H9 (cell line): ENCODE measurements around the gene PITX3. TPM values are rescaled to one million over a fixed set of nuclear protein-coding genes. Genes with fewer than 3 reads are reported as not detected.

Source experiments
- DNase-seq: peaks from one replicate; pipeline ENCODE4 v3.0.0-alpha.2; 2017
- H2AFZ ChIP-seq: one replicate; pipeline ENCODE4 v1.6.1; 2013; ENCODE audit warnings: mild to moderate bottlenecking, low read length, control low read depth, moderate library complexity
- H2AK5ac ChIP-seq: 2 replicates; pipeline ENCODE4 v1.6.1; 2013; ENCODE audit warnings: low read length, control low read depth, mixed read lengths; ENCODE audit not compliant: insufficient read length
- H2BK120ac ChIP-seq: one replicate; pipeline ENCODE4 v1.6.1; 2013; ENCODE audit warnings: low read depth, mild to moderate bottlenecking, low read length, control low read depth, inconsistent platforms; ENCODE audit not compliant: poor library complexity, severe bottlenecking
- H2BK12ac ChIP-seq: 2 replicates; pipeline ENCODE4 v1.6.1; 2013; ENCODE audit warnings: low read length, control low read depth, mixed read lengths, low read depth; ENCODE audit not compliant: insufficient read length
- H2BK15ac ChIP-seq: 2 replicates; pipeline ENCODE4 v1.6.1; 2013; ENCODE audit warnings: low read depth, low read length, control low read depth
- H2BK20ac ChIP-seq: one replicate; pipeline ENCODE4 v1.6.1; 2013; ENCODE audit warnings: low read depth, mild to moderate bottlenecking, low read length, control low read depth, inconsistent platforms; ENCODE audit not compliant: poor library complexity, severe bottlenecking
- H2BK5ac ChIP-seq: 2 replicates; pipeline ENCODE4 v1.6.1; 2013; ENCODE audit warnings: low read length, control low read depth, mixed read lengths; ENCODE audit not compliant: insufficient read length
- H3K14ac ChIP-seq: 2 replicates; pipeline ENCODE4 v1.6.1; 2013; ENCODE audit warnings: low read length, control low read depth; ENCODE audit not compliant: insufficient read depth
- H3K18ac ChIP-seq: 2 replicates; pipeline ENCODE4 v1.6.1; 2013; ENCODE audit warnings: low read depth, mild to moderate bottlenecking, mixed read lengths, low read length, control low read depth; ENCODE audit not compliant: insufficient read length
- H3K23ac ChIP-seq: 2 replicates; pipeline ENCODE4 v1.6.1; 2013; ENCODE audit warnings: low read length, control low read depth, mixed read lengths, low read depth; ENCODE audit not compliant: insufficient read length
- H3K23me2 ChIP-seq: 2 replicates; pipeline ENCODE4 v1.6.1; 2013; ENCODE audit warnings: low read depth, mild to moderate bottlenecking, mixed read lengths, low read length, control low read depth; ENCODE audit not compliant: insufficient read length, poor library complexity, severe bottlenecking
- H3K27ac ChIP-seq: 2 replicates; pipeline ENCODE4 v1.5.1; 2013; ENCODE audit warnings: low read length, control low read depth, mixed read lengths, low read depth; ENCODE audit not compliant: insufficient read length
- H3K27me3 ChIP-seq: 2 replicates; pipeline ENCODE4 v1.6.1; 2013; ENCODE audit warnings: low read length, control low read depth, inconsistent platforms; ENCODE audit not compliant: insufficient read depth
- H3K4ac ChIP-seq: 2 replicates; pipeline ENCODE4 v1.6.1; 2013; ENCODE audit warnings: low read depth, mild to moderate bottlenecking, control low read depth, inconsistent platforms, low read length, moderate library complexity
- H3K4me1 ChIP-seq: 2 replicates; pipeline ENCODE4 v1.6.1; 2013; ENCODE audit warnings: low read length, control low read depth, inconsistent platforms; ENCODE audit not compliant: insufficient read depth
- H3K4me2 ChIP-seq: 2 replicates; pipeline ENCODE4 v1.6.1; 2013; ENCODE audit warnings: low read length, control low read depth, mixed read lengths; ENCODE audit not compliant: insufficient read length, insufficient read depth
- H3K56ac ChIP-seq: 2 replicates; pipeline ENCODE4 v1.6.1; 2013; ENCODE audit warnings: low read depth, mild to moderate bottlenecking, mixed read lengths, low read length, control low read depth; ENCODE audit not compliant: insufficient read length
- H3K79me1 ChIP-seq: 2 replicates; pipeline ENCODE4 v1.6.1; 2013; ENCODE audit warnings: low read depth, mild to moderate bottlenecking, moderate library complexity, low read length, control low read depth, inconsistent platforms; ENCODE audit not compliant: insufficient read depth, poor library complexity, severe bottlenecking
- H3K79me2 ChIP-seq: 2 replicates; pipeline ENCODE4 v1.6.1; 2013; ENCODE audit warnings: low read length, control low read depth, inconsistent platforms; ENCODE audit not compliant: insufficient read depth
- H3K9ac ChIP-seq: 2 replicates; pipeline ENCODE4 v1.6.1; 2013; ENCODE audit warnings: low read length, control low read depth, mixed read lengths; ENCODE audit not compliant: insufficient read length; ENCODE audit errors: extremely low read depth
- H3K9me3 ChIP-seq: one replicate; pipeline ENCODE4 v1.6.1; 2013; ENCODE audit warnings: low read depth, low read length, inconsistent platforms; ENCODE audit not compliant: control insufficient read depth
- H3T11ph ChIP-seq: one replicate; pipeline ENCODE4 v1.6.1; 2013; ENCODE audit warnings: mild to moderate bottlenecking, low read length, control low read depth, inconsistent platforms
- H4K20me1 ChIP-seq: one replicate; pipeline ENCODE4 v1.6.1; 2013; ENCODE audit not compliant: control insufficient read depth, insufficient read length, insufficient read depth
- H4K5ac ChIP-seq: 2 replicates; pipeline ENCODE4 v1.6.1; 2013; ENCODE audit warnings: low read depth, mild to moderate bottlenecking, mixed read lengths, low read length, control low read depth; ENCODE audit not compliant: insufficient read length
- H4K8ac ChIP-seq: replicated peaks from 2 replicates; pipeline ENCODE4 v1.6.1; 2013; ENCODE audit warnings: low read length, control low read depth, mixed read lengths, low read depth; ENCODE audit not compliant: insufficient read length
- H4K91ac ChIP-seq: 2 replicates; pipeline ENCODE4 v1.6.1; 2013; ENCODE audit warnings: low read depth, mild to moderate bottlenecking, moderate library complexity, mixed read lengths, low read length, control low read depth; ENCODE audit not compliant: insufficient read length
- H3K27ac Mint-ChIP-seq, 3 experiments: 2 replicates in 2 of 3; 3 replicates in 1 of 3; pipeline ENCODE4 v1.8.0; 2020 to 2021; ENCODE audit warnings: mixed read lengths in 3 of 3, mild to moderate bottlenecking in 1 of 3, moderate library complexity in 1 of 3
- H3K27me3 Mint-ChIP-seq: 2 replicates; pipeline ENCODE4 v1.8.0; 2021; ENCODE audit warnings: low read depth, mild to moderate bottlenecking, moderate library complexity, mixed read lengths
- H3K36me3 Mint-ChIP-seq, 3 experiments: 2 replicates in 2 of 3; 3 replicates in 1 of 3; pipeline ENCODE4 v1.8.0; 2020 to 2021; ENCODE audit warnings: low read depth in 3 of 3, mixed read lengths in 3 of 3; ENCODE audit not compliant: insufficient read depth in 1 of 3
- H3K4me1 Mint-ChIP-seq, 2 experiments: 2 replicates each; pipeline ENCODE4 v1.8.0; 2020; ENCODE audit warnings: mixed read lengths in 2 of 2
- H3K4me3 Mint-ChIP-seq, 2 experiments: 2 replicates in 1 of 2; 3 replicates in 1 of 2; pipeline ENCODE4 v1.8.0; 2020 to 2021; ENCODE audit warnings: mild to moderate bottlenecking in 2 of 2, mixed read lengths in 2 of 2, moderate library complexity in 1 of 2
- H3K9me3 Mint-ChIP-seq, 2 experiments: 2 replicates in 1 of 2; 3 replicates in 1 of 2; pipeline ENCODE4 v1.8.0; 2020; ENCODE audit warnings: mild to moderate bottlenecking in 2 of 2, mixed read lengths in 2 of 2, moderate library complexity in 1 of 2
- CTCF ChIP-seq: fragments of 200-600 bp; sonication (generic); conservative IDR thresholded peaks from 3 replicates; pipeline ENCODE4 v1.8.0; 2021; ENCODE audit warnings: antibody characterized with exemption, mild to moderate bottlenecking
- WGBS: extraction: QIAGEN DNeasy Blood & Tissue Kit; methylation state at CpG from one replicate; pipeline ENCODE4 v1.1.7; 2013; ENCODE audit warnings: missing lambda C conversion rate, low lambda C conversion rate, mixed read lengths; ENCODE audit not compliant: insufficient read length; ENCODE audit errors: extremely low coverage; 5-methylcytosine and 5-hydroxymethylcytosine counted together
- total RNA-seq: library from RNA; stranded (reverse); gene quantifications from 2 replicates; pipeline ENCODE4 v1.2.1, GENCODE V29; 2021

PITX3 gene
- total RNA-seq, 1 experiment from 2014 or later = not detected

- no peak for DNase-seq
- Mint-ChIP-seq H3K27me3 (peaks cover 26% of the 10 kb centered on the region), H3K4me1 (no peaks in the 10 kb centered on the region), H3K9me3 (peaks cover 0 to 5% of the 10 kb centered on the region in 2 experiments; a peak in 2 of 5 replicates), H3K36me3 (no peaks in the 10 kb centered on the region), H3K4me3 (no peak overlapping the region), H3K27ac (no peak overlapping the region)
- H3K9ac ChIP-seq = no peak overlapping the region
- H3K23me2 ChIP-seq = no peaks in the 10 kb centered on the region
- no peaks in the 10 kb centered on the region for H4K20me1 ChIP-seq
- no peak overlapping the region for H2BK5ac ChIP-seq
- H4K8ac ChIP-seq = no peak overlapping the region
- no peak overlapping the region for H2BK12ac ChIP-seq
- no peaks in the 10 kb centered on the region for H3K27me3 ChIP-seq
- H3K4me1 ChIP-seq = no peaks in the 10 kb centered on the region
- H4K5ac ChIP-seq = no peak overlapping the region
- TF ChIP-seq CTCF = no peak
- no peak overlapping the region for H2BK20ac ChIP-seq
- H4K91ac ChIP-seq = no peak overlapping the region
- H2AK5ac ChIP-seq = no peak overlapping the region
- H3K4me2 ChIP-seq = no peak overlapping the region
- no peak overlapping the region for H3K27ac ChIP-seq
- no peaks in the 10 kb centered on the region for H3K9me3 ChIP-seq
- no peak overlapping the region for H3K56ac ChIP-seq
- no peak overlapping the region for H3K14ac ChIP-seq
- H3K79me1 ChIP-seq = no peaks in the 10 kb centered on the region
- H2BK120ac ChIP-seq = no peak overlapping the region
- H3K18ac ChIP-seq = no peak overlapping the region
- H3T11ph ChIP-seq = no peak overlapping the region
- no peak overlapping the region for H2BK15ac ChIP-seq
- no CpG with 5 or more reads among the region's 3 CpGs for WGBS
- no peaks in the 10 kb centered on the region for H3K79me2 ChIP-seq
- H3K23ac ChIP-seq = no peak overlapping the region
- no peak overlapping the region for H3K4ac ChIP-seq
- no peak overlapping the region for H2AFZ ChIP-seq
Observed at GRCh38 chr10:102211615-102212299, 29.6 kb downstream of the PITX3 start.
